GM18517 (cell line): Measurements from ENCODE around the gene CRYBB1.

ENCODE experiments used
- ATAC-seq: cut with Tn5 transposase; IDR thresholded peaks from one replicate; pipeline ENCODE4 v1.9.1; 2021; ENCODE audit warnings: mild to moderate bottlenecking, moderate library complexity; ENCODE audit not compliant: unreplicated experiment

The CRYBB1 gene

DNA sequence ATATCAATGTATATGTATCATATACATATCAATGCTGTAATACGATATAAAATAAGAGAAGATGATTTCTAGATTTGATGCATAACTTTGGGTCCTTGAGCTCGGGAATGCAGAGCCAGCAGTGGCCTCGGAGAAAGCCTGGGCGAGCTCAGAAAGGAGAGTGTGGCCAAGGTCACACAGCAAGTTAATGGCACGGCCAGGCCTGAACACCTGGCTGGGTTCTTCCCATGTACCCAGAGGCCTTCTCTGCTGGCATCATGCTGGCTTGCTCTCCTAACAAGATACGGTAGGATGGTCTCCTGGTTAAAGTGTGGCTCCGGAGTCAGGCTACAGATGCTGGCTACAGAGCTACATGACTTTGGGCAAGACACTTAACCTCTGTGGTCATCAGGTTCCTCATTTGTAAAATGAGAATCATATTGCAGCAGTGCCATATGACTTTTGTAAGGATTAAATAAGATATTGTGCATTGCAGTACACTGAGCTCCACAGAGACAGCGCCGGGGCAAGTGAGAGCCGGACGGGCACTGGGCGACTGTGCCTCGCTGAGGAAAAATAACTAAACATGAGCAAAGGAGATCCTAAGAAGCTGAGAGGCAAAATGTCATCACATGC lies 57.8 kb downstream of the CRYBB1 start:
- no peak for ATAC-seq

DNA sequence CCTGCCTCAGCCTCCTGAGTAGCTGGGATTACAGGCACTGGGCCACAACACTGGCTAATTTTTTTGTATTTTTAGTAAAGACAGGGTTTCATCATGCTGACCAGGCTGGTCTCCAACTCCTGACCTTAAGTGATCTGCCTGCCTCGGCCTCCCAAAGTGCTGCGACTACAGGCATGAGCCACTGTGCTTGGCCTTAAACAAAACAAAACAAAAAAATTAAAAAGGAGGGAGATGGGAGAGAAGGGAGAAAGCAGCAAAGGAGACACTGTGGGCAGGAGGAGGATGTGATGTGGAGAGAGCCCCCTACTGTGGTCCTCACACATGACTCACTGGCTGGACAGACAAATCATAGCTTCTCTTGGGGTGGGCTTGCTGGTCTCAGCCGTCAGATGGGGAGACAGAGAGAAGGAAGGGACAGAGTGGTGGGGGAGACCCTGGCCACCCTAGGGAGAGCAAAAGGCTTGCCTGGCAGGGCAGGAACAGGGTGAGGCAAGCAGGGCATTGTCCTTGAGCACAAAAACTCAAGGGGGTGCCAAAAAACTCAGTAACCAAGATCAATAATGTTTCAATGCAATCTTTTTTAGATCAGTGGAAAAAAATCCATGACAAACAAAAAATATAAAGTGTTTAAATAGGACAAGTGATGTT lies 59.5 kb downstream of the CRYBB1 start:
- ATAC-seq: no peak

DNA sequence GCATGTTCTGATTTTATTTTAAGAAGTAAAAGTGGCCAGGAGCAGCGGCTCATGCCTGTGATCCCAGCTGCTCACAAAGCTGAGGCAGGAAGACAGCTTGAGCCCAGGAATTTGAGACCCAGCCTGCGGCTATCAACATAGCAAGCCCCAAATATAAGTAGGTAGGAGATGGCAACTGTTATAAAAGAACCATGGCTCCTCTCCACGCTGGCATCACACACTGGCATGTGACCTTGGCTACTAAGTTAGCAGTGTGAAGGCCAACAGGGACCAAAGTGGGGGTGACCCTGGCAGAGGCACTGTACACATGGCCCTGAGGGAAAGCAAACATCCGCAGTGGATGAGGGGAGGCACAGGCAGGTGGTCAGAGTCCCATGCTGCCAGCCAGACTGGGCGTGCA lies 60.9 kb downstream of the CRYBB1 start:
- no peak for ATAC-seq

DNA sequence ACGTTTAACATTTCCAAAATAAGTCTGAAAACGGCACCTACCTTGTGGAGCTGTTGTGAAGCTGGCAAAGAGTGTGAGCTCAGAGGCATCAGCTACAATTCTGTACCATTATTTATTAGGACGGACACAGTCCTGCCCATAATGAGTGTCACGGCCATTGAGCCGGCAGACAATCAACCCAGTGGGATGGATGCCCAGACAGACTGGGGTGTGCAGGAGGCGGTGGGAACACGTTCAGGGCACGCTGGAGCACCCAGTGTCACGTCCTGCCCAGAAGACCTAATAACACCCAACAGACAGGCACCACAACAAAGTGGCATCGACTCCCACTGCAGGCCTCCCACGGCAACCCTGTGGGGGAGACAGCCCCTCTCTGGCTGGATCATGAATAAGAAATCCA lies 62.3 kb downstream of the CRYBB1 start:
- ATAC-seq: no peak

DNA sequence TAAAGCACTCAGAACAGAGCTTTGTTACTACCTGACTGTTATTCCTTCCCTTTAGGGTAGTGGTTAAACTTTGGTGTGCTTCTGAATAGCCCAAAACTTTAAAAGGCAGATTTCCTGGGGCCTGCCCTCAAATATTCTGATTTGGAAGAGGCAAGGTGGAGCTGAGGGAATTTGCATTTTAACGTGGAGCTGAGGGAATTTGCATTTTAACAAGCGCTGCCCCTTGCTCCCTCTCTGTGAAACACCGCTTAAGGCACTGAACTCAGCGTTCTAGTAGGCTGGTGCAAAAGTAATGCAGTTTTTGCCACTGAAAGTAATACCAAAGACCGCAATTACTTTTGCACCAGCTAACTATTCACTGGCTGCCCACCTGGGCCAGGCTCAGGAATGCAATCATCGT lies 62.9 kb downstream of the CRYBB1 start:
- no peak for ATAC-seq

DNA sequence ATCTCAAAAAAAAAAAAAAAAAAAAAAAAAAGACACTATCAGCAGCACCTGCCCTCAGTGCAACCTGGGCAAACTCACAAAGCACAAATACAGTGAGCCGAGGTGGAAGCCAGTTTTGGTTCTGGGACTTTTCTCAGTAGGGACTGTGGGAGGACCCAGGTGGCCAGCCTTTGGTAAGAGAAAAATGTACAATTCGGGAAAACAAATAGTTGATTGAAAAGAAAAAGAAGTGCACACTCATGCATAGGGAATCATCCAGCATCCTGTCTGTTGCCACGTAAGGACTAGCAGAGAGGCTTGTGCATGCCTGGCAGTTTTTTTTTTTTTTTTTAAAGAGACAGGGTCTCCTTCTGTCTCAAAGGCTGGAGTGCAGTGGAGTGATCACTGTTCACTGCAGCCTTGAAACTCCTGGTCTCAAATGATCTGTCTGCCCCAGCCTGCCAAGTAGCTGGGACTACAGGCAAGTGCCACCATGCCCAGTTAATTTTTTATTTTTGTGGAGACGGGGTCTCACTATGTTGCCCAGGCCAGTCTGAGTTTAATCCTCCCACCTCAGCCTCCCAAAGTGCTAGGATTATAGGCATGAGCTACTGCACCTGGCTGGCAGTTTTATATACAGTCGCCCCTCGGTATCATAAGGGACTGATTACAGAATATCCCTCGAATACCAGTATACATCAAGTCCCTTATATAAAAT lies 64.6 kb downstream of the CRYBB1 start:
- ATAC-seq: no peak

DNA sequence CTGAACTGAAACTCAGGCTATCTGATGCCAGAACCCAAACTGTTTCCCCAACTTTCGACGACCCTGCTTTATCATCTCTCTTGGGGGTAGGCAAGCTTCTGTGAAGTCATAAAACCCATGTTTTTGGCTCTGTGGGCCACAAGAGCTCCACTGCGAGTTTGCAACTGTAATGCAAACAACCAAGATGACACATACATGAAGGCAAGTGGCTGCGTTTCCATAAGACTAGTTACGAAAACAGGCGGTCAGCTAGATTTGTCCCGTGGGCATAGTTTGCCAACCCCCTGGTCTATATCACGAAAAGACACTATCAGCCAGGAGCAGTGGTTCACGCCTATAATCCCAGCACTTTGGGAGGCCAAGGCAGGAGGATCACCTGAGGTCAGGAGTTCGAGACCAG lies 65.4 kb downstream of the CRYBB1 start:
- no peak for ATAC-seq

DNA sequence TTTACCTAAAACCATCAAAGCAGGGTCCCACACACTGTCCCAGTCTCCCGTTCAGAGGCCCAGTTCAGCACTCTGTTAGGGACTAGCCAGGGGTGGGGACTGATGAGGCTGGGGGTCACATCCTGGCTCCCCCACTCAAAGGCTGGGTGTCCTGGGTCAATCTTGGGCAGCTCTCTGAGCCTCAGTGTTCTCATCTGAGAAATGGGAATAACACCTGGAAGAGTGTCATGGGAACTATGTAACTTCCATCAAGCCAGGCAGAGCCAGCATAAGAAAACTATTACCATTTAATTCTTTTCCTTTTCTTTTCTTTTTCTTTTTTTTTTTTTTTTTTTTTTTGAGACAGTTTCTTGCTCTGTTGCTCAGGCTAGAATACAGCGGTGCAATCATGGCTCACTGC lies 66.3 kb downstream of the CRYBB1 start:
- no peak for ATAC-seq

DNA sequence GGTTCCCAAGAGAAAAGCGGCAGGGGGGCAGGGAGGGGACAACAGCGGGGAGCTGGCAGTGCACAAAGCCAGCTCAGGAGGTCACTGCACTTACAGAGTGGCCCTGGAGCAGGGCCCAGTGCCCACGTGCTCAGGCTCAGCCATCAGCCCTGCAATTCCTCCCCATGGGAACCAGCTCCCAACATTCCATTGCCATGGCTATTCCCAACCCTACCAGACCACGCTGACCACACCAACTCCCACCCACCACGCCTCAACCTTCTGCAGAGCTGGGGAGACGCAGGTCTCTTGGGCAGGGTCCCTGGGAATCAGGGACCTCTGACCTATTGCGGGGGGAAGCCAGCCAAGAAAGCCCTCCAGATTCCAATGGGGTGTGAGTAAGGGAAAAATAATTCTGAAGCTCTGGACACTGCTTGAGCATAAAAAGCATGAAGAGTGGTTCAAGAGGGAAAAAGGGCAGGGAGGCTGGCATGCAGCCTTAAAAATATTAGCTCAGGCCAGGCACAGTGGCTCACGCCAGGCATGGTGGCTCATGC lies 67.3 kb downstream of the CRYBB1 start:
- ATAC-seq: no peak

DNA sequence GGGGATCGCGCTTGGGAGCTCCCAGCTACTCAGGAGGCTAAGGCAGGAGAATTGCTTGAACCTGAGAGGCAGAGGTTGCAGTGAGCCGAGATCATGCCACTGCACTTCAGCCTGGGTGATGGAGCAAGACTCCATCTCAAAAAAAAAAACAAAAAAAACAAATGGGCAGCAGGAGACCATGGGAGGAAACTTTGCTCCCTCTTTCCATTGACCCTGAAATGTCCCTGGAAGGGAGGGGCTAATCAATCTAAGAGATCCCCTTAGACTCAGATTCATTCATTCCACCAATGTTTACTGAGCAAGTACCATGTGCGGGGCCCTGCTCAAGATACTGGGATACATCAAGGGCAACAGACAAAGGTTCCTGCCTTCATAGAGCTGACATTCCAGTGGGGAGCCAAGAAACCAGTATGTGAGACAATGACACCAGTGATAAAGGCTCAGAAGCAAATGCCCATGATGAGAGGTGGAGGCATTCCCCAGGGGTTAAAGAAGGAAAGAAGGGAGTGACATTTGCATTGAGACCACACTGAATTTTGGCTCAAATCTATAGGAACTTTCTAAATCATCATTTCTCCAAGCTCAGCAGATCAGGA lies 67.8 kb downstream of the CRYBB1 start:
- ATAC-seq: no peak
